Measurements from ENCODE around the gene CCDC137. TPM values are rescaled to one million over a fixed set of nuclear protein-coding genes. Genes with fewer than 3 reads are reported as not detected.

Gene CCDC137
- total and polyA plus RNA-seq, 2 of the 13 experiments (the other 11 are each of a cell fraction or from before 2014, with no cell fraction given): 14.6 to 39.1 TPM

DNA sequence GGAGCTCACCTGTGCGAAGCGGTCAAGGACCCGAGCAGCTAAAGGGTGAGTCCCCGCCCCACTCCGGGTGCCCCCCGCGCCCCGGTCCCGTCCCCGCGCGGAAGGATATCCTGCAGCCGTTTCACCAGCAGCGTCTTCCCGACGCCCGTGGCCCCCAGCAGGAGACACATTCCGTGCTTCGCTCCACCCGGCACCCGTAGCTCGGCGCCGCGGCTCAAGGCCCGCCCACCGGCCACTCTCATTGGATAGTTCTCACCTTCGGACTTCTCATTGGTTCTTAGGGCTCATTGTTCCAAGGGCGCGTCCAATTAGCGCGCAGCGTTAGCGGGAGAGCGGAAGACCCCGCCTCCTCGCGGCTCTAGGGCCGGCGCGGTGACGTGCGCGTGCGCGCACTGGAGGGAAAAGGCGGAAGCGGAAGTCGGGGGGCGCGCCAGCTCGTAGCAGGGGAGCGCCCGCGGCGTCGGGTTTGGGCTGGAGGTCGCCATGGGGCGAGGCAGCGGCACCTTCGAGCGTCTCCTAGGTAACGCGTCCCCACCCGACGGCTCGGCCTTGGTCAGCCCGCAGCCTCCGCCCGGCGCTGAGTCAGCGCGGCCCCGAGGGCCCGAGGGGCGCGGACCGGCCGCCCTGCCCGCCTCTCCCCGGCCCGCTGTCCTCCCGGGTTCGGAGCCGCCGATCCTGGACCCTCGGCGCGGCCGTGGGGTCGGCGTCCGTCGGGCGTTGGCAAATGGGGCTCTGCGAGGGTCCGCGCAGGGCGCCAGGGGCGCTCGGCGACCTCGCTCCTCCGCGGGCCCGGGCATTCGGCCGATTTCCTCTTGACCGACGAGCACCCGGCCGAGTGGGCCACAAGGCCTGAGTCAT, 17.3 kb downstream of the CCDC137 start, which contains the start of the genes ARL16 and HGS (continued):
- TF ChIP-seq, protein P1, sequence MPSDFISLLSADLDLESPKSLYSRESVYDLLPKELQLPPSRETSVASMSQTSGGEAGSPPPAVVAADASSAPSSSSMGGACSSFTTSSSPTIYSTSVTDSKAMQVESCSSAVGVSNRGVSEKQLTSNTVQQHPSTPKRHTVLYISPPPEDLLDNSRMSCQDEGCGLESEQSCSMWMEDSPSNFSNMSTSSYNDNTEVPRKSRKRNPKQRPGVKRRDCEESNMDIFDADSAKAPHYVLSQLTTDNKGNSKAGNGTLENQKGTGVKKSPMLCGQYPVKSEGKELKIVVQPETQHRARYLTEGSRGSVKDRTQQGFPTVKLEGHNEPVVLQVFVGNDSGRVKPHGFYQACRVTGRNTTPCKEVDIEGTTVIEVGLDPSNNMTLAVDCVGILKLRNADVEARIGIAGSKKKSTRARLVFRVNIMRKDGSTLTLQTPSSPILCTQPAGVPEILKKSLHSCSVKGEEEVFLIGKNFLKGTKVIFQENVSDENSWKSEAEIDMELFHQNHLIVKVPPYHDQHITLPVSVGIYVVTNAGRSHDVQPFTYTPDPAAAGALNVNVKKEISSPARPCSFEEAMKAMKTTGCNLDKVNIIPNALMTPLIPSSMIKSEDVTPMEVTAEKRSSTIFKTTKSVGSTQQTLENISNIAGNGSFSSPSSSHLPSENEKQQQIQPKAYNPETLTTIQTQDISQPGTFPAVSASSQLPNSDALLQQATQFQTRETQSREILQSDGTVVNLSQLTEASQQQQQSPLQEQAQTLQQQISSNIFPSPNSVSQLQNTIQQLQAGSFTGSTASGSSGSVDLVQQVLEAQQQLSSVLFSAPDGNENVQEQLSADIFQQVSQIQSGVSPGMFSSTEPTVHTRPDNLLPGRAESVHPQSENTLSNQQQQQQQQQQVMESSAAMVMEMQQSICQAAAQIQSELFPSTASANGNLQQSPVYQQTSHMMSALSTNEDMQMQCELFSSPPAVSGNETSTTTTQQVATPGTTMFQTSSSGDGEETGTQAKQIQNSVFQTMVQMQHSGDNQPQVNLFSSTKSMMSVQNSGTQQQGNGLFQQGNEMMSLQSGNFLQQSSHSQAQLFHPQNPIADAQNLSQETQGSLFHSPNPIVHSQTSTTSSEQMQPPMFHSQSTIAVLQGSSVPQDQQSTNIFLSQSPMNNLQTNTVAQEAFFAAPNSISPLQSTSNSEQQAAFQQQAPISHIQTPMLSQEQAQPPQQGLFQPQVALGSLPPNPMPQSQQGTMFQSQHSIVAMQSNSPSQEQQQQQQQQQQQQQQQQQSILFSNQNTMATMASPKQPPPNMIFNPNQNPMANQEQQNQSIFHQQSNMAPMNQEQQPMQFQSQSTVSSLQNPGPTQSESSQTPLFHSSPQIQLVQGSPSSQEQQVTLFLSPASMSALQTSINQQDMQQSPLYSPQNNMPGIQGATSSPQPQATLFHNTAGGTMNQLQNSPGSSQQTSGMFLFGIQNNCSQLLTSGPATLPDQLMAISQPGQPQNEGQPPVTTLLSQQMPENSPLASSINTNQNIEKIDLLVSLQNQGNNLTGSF (CRISPR knock-in tag; IDR thresholded peaks at IDR 0.05): peak; percentile 85
- TF ChIP-seq ZNF598 (CRISPR knock-in tag; IDR thresholded peaks at IDR 0.05; ENCODE audit: borderline replicate concordance) (0 out of 2 replicates have a peak, but pooled peaks have one; percentile 19), IRX3 (CRISPR knock-in tag; IDR thresholded peaks at IDR 0.05; ENCODE audit: borderline replicate concordance, low read depth) (peak; percentile 25; the same call in 1 of the 2 replicates), ZNF629 (CRISPR knock-in tag; conservative IDR thresholded peaks at IDR 0.05) (0 out of 2 replicates have a peak, but pooled peaks have one; percentile 8), U2AF1 (optimal IDR thresholded peaks at IDR 0.05; ENCODE audit: low read depth, low read length) (no peak), TEAD3 (CRISPR knock-in tag; optimal IDR thresholded peaks at IDR 0.05; ENCODE audit: borderline replicate concordance) (peak; percentile 98), KAT7 (CRISPR knock-in tag; IDR thresholded peaks at IDR 0.05; ENCODE audit: borderline replicate concordance) (peak; percentile 62), MIXL1 (CRISPR knock-in tag; IDR thresholded peaks at IDR 0.05) (peak; percentile 72), ZBTB3 (CRISPR knock-in tag; IDR thresholded peaks at IDR 0.05; ENCODE audit: borderline replicate concordance, low read depth) (0 out of 2 replicates have a peak, but pooled peaks have one; percentile 49), HINFP (CRISPR knock-in tag; IDR thresholded peaks at IDR 0.05; ENCODE audit: low read depth) (no peak; the same call in none of the 2 replicates), CEBPG (CRISPR knock-in tag; IDR thresholded peaks at IDR 0.05) (peak; percentile 5; the same call in 1 of the 2 replicates), ZBTB33 (CRISPR knock-in tag; IDR thresholded peaks at IDR 0.05) (no peak), CHD2 (IDR thresholded peaks at IDR 0.05; ENCODE audit: low read depth, low read length) (peak; percentile 82), MBNL3 (CRISPR knock-in tag; conservative IDR thresholded peaks at IDR 0.05) (no peak), HOXA7 (CRISPR knock-in tag; IDR thresholded peaks at IDR 0.05) (no peak), GFI1 (CRISPR knock-in tag; IDR thresholded peaks at IDR 0.05; ENCODE audit: borderline replicate concordance) (peak; percentile 40; the same call in 1 of the 2 replicates), MBD4 (IDR thresholded peaks at IDR 0.05; ENCODE audit: borderline replicate concordance, low read length) (no peak)
- TF ChIP-seq, protein P2, sequence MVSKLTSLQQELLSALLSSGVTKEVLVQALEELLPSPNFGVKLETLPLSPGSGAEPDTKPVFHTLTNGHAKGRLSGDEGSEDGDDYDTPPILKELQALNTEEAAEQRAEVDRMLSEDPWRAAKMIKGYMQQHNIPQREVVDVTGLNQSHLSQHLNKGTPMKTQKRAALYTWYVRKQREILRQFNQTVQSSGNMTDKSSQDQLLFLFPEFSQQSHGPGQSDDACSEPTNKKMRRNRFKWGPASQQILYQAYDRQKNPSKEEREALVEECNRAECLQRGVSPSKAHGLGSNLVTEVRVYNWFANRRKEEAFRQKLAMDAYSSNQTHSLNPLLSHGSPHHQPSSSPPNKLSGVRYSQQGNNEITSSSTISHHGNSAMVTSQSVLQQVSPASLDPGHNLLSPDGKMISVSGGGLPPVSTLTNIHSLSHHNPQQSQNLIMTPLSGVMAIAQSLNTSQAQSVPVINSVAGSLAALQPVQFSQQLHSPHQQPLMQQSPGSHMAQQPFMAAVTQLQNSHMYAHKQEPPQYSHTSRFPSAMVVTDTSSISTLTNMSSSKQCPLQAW (CRISPR knock-in tag; IDR thresholded peaks at IDR 0.05): peak; percentile 87
